ENCODE measurements around the gene HPGDS. TPM values are rescaled to one million over a fixed set of nuclear protein-coding genes. Genes with fewer than 3 reads are reported as not detected.
"Not testable (repeated sequence)": the region's sequence is repeated elsewhere in the genome, so short reads cannot be mapped to it uniquely, and the experiment has no call there.

HPGDS gene
- total RNA-seq, 1 donor from 2014 or later, result not detected

- DNase-seq (ENCODE audit: extremely low spot score, unreplicated experiment), result no peak
- H3K27ac Mint-ChIP-seq (ENCODE audit: unreplicated experiment), result no peak overlapping the region
These were observed 8.2 kb downstream of the HPGDS start for GRCh38 chr4:94334476-94334875.

GRCh38 chr4:94333866-94334265 lies 8.8 kb downstream of the HPGDS start:
- Mint-ChIP-seq H3K36me3 (ENCODE audit: unreplicated experiment) (no peaks in the 10 kb centered on the region), H3K27ac (ENCODE audit: unreplicated experiment) (no peak overlapping the region), H3K4me3 (ENCODE audit: unreplicated experiment) (no peak overlapping the region), H3K27me3 (ENCODE audit: unreplicated experiment) (peaks cover 4% of the 10 kb centered on the region), H3K4me1 (ENCODE audit: unreplicated experiment) (peaks cover 8% of the 10 kb centered on the region), H3K9me3 (ENCODE audit: unreplicated experiment) (no peaks in the 10 kb centered on the region)
- DNase-seq (ENCODE audit: extremely low spot score, unreplicated experiment), result no peak
- no peak for TF ChIP-seq CTCF (IDR thresholded peaks at IDR 0.05)

More at GRCh38 chr4:94334476-94334875, 8.2 kb downstream of the HPGDS start:
- Mint-ChIP-seq H3K36me3 (ENCODE audit: unreplicated experiment) (no peaks in the 10 kb centered on the region), H3K9me3 (ENCODE audit: unreplicated experiment) (no peaks in the 10 kb centered on the region), H3K4me3 (ENCODE audit: unreplicated experiment) (no peak overlapping the region), H3K27me3 (ENCODE audit: unreplicated experiment) (peaks cover 4% of the 10 kb centered on the region), H3K4me1 (ENCODE audit: unreplicated experiment) (peaks cover 8% of the 10 kb centered on the region)
- no peak for TF ChIP-seq CTCF (IDR thresholded peaks at IDR 0.05)

- Mint-ChIP-seq H3K27me3 (ENCODE audit: unreplicated experiment) (peaks cover 5% of the 10 kb centered on the region), H3K9me3 (ENCODE audit: unreplicated experiment) (no peaks in the 10 kb centered on the region), H3K36me3 (ENCODE audit: unreplicated experiment) (peaks cover under 1% of the 10 kb centered on the region), H3K4me1 (ENCODE audit: unreplicated experiment) (peaks cover 8% of the 10 kb centered on the region), H3K27ac (ENCODE audit: unreplicated experiment) (no peak overlapping the region), H3K4me3 (ENCODE audit: unreplicated experiment) (no peak overlapping the region)
- peak; percentile 40 for TF ChIP-seq CTCF (IDR thresholded peaks at IDR 0.05)
- DNase-seq (ENCODE audit: extremely low spot score, unreplicated experiment), result no peak
These were observed 9.5 kb downstream of the HPGDS start for GRCh38 chr4:94332983-94333590.

GRCh38 chr4:94329933-94330332 lies 12.7 kb downstream of the HPGDS start:
- Mint-ChIP-seq H3K4me1 (ENCODE audit: unreplicated experiment) (peaks cover 8% of the 10 kb centered on the region), H3K4me3 (ENCODE audit: unreplicated experiment) (no peak overlapping the region), H3K27ac (ENCODE audit: unreplicated experiment) (no peak overlapping the region), H3K9me3 (ENCODE audit: unreplicated experiment) (peaks cover 12% of the 10 kb centered on the region), H3K36me3 (ENCODE audit: unreplicated experiment) (peaks cover 9% of the 10 kb centered on the region), H3K27me3 (ENCODE audit: unreplicated experiment) (peaks cover 5% of the 10 kb centered on the region)
- DNase-seq (ENCODE audit: extremely low spot score, unreplicated experiment), result no peak
- TF ChIP-seq CTCF (IDR thresholded peaks at IDR 0.05), result no peak

- Mint-ChIP-seq H3K27me3 (ENCODE audit: unreplicated experiment) (peaks cover 25% of the 10 kb centered on the region), H3K9me3 (ENCODE audit: unreplicated experiment) (peaks cover 31% of the 10 kb centered on the region), H3K27ac (ENCODE audit: unreplicated experiment) (no peak overlapping the region), H3K4me3 (ENCODE audit: unreplicated experiment) (no peak overlapping the region), H3K36me3 (ENCODE audit: unreplicated experiment) (peaks cover 12% of the 10 kb centered on the region), H3K4me1 (ENCODE audit: unreplicated experiment) (no peaks in the 10 kb centered on the region)
- no peak for TF ChIP-seq CTCF (IDR thresholded peaks at IDR 0.05)
- no peak for DNase-seq (ENCODE audit: extremely low spot score, unreplicated experiment)
These were observed 16.8 kb downstream of the HPGDS start for GRCh38 chr4:94325835-94326234.

- not testable (repeated sequence) for H3K4me3 Mint-ChIP-seq (ENCODE audit: unreplicated experiment); H3K36me3 Mint-ChIP-seq (ENCODE audit: unreplicated experiment); H3K4me1 Mint-ChIP-seq (ENCODE audit: unreplicated experiment); H3K27ac Mint-ChIP-seq (ENCODE audit: unreplicated experiment); DNase-seq (ENCODE audit: extremely low spot score, unreplicated experiment)
- Mint-ChIP-seq H3K9me3 (ENCODE audit: unreplicated experiment) (peaks cover 20% of the 10 kb centered on the region), H3K27me3 (ENCODE audit: unreplicated experiment) (peaks cover 24% of the 10 kb centered on the region)
These were observed 22.7 kb downstream of the HPGDS start for GRCh38 chr4:94319927-94320326.
